IPS-18c (cell line): ENCODE data around the gene C10orf90.

Experiments
- H3K4me3 ChIP-seq: 2 replicates; pipeline ENCODE4 v1.7.0; 2013; ENCODE audit warnings: low read depth, mild to moderate bottlenecking, low read length, moderate library complexity; ENCODE audit not compliant: insufficient read depth
- H3K9me3 ChIP-seq: one replicate; pipeline ENCODE4 v1.6.1; 2013; ENCODE audit warnings: mild to moderate bottlenecking, low read length, moderate library complexity; ENCODE audit not compliant: control insufficient read depth, insufficient read depth

Gene C10orf90

GRCh38 chr10:126476246-126476645 lies 194.2 kb downstream of the C10orf90 start:
- H3K9me3 ChIP-seq = no peaks in the 10 kb centered on the region
- H3K4me3 ChIP-seq = no peak overlapping the region

GRCh38 chr10:126475074-126475691 lies 195.3 kb downstream of the C10orf90 start:
- no peak overlapping the region for H3K4me3 ChIP-seq
- no peaks in the 10 kb centered on the region for H3K9me3 ChIP-seq

GRCh38 chr10:126474031-126474430 lies 196.5 kb downstream of the C10orf90 start:
- H3K4me3 ChIP-seq = no peak overlapping the region
- no peaks in the 10 kb centered on the region for H3K9me3 ChIP-seq

GRCh38 chr10:126470991-126471390 lies 199.5 kb downstream of the C10orf90 start:
- H3K4me3 ChIP-seq = no peak overlapping the region
- no peaks in the 10 kb centered on the region for H3K9me3 ChIP-seq

- Histone ChIP-seq H3K9me3 (no peaks in the 10 kb centered on the region), H3K4me3 (no peak overlapping the region)
Measured at GRCh38 chr10:126469692-126470091, 200.8 kb downstream of the C10orf90 start.

GRCh38 chr10:126468876-126469643 lies 201.4 kb downstream of the C10orf90 start:
- no peak overlapping the region for H3K4me3 ChIP-seq
- no peaks in the 10 kb centered on the region for H3K9me3 ChIP-seq

- Histone ChIP-seq H3K9me3 (no peaks in the 10 kb centered on the region), H3K4me3 (no peak overlapping the region)
Measured at GRCh38 chr10:126468467-126468866, 202.0 kb downstream of the C10orf90 start.

- H3K9me3 ChIP-seq = no peaks in the 10 kb centered on the region
- no peak overlapping the region for H3K4me3 ChIP-seq
Measured at GRCh38 chr10:126465771-126466170, 204.7 kb downstream of the C10orf90 start.

GRCh38 chr10:126463286-126463685 lies 207.2 kb downstream of the C10orf90 start:
- no peaks in the 10 kb centered on the region for H3K9me3 ChIP-seq
- no peak overlapping the region for H3K4me3 ChIP-seq

- H3K4me3 ChIP-seq = no peak overlapping the region
- H3K9me3 ChIP-seq = no peaks in the 10 kb centered on the region
Measured at GRCh38 chr10:126461289-126461940, 209.1 kb downstream of the C10orf90 start.

- Histone ChIP-seq H3K9me3 (no peaks in the 10 kb centered on the region), H3K4me3 (no peak overlapping the region)
Measured at GRCh38 chr10:126459878-126460481, 210.5 kb downstream of the C10orf90 start.

- H3K9me3 ChIP-seq = no peaks in the 10 kb centered on the region
- no peak overlapping the region for H3K4me3 ChIP-seq
Measured at GRCh38 chr10:126459032-126459831, 211.3 kb downstream of the C10orf90 start.

GRCh38 chr10:126458466-126458865 lies 212.0 kb downstream of the C10orf90 start:
- H3K4me3 ChIP-seq = no peak overlapping the region
- H3K9me3 ChIP-seq = no peaks in the 10 kb centered on the region

- H3K4me3 ChIP-seq = no peak overlapping the region
- no peaks in the 10 kb centered on the region for H3K9me3 ChIP-seq
Measured at GRCh38 chr10:126456632-126457031, 213.9 kb downstream of the C10orf90 start.

- H3K4me3 ChIP-seq = no peak overlapping the region
- H3K9me3 ChIP-seq = no peaks in the 10 kb centered on the region
Measured at GRCh38 chr10:126455766-126456405, 214.6 kb downstream of the C10orf90 start.

- H3K4me3 ChIP-seq = no peak overlapping the region
- no peaks in the 10 kb centered on the region for H3K9me3 ChIP-seq
Measured at GRCh38 chr10:126455036-126455765, 215.3 kb downstream of the C10orf90 start.
